ENCODE measurements around the gene TLX1.

Gene TLX1

GRCh38 chr10:101130984-101131961 lies at the start of gene TLX1:
Gene TLX1 (plus strand): TSS chr10:101131300. CDS start chr10:101131542, 242 bp downstream.
- FAIRE-seq: no peak
- no peak for DNase-seq (ENCODE audit: extremely low spot score, insufficient read length, low read depth)

DNA sequence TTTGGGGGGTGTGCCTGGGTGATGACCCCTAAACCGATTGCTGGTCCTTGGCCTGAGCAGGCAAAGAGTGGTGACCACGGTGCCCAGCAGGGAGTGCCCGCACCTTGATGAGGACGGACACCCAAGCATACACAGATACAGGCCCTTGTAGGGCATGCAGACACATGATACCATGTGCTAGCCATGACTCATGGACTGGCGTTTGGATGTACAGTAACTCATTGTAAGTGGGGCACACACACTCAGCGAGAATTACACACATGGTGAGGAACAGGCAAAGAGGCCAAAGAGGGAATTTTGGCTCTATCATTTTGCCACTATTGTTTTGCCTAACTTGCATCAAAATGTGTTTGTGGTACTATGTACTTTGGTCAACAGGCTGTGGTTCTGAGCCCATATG lies 45.3 kb upstream of the TLX1 start:
- FAIRE-seq: no peak
- DNase-seq (ENCODE audit: extremely low spot score, insufficient read length, low read depth): no peak

DNA sequence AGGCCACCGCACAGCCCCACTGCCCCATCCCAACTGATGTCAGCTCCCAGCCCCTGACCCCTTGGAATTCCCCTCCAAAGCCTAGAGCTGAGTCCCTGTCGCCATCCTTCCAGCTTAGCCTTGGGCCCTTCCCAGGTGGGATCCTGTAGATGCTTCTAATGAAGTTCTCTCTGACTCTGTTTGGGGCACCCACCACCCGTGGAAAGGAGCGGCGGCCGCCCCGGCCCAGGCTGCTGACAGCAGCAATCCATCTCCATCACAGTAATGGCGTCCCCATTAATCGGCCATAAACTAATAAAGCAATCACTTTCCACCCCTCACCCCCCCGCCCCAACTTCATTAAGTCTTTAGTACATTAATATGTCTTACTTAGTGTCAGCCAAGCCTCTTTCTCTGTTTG lies 43.7 kb upstream of the TLX1 start:
- FAIRE-seq (no peak), DNase-seq (ENCODE audit: extremely low spot score, insufficient read length, low read depth) (no peak)

- FAIRE-seq: no peak
These were observed 43.1 kb upstream of the TLX1 start for GRCh38 chr10:101087965-101088364.

DNA sequence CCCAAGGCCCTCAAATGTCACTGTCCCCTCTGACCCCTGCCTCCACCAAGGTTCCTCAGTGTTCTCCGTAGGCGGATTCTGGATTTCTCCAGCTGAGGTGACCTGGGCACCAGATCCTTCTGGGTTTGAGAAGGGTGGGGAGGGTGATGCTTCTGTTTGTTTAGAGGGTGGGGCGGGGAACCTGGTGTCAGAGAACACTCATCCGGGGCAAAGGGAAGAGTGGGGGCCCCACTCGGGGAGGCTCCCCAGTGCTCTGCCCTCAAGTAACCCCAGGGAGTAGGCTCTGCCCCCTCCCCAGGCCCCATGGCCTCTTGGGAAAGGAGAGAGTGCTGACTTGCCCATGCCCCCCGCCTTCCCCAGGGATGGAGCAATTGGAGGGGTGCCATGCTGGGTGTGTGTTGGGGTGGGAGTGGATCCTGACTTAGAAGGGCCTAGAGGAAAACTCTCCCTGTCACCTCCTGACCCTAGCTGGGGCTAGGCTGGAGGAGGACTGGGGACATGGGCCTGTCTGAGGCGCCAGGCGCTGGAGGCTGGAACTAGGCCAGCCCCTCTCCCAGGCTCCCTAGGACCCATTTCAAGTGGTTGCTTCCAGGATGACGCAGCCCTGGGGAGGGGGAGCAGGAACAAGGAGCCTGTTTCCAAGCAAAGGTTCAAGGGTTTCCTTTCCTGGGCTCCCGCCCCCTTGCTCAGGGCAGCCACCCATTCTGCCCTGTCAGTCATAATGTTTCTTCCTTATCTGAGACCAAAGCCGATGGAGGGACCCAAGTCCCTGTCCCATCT lies 41.4 kb upstream of the TLX1 start:
- FAIRE-seq (no peak), DNase-seq (ENCODE audit: extremely low spot score, insufficient read length, low read depth) (no peak)

More at GRCh38 chr10:101087965-101088364, 43.1 kb upstream of the TLX1 start:
- DNase-seq (ENCODE audit: extremely low spot score, insufficient read length, low read depth): no peak

DNA sequence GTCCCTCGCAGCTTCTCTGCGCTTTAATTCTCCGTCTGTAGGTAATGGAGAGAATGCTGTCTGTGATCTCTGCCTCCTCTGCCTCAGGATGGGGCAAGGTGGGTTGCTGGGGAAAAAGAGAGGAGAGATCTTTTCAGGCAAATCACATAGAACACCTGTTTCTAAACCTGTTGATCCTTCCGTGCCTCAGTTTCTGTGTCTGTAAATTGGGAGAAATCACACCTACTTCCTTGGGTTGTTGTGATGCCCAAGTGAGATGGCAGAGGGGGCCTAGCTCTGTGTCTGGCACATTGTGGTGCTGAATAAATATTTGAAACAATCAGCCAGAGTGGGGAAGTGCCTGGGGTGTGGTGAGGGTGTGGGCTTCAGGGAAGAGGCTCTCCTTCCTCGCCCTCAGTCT lies 40.5 kb upstream of the TLX1 start:
- DNase-seq (ENCODE audit: extremely low spot score, insufficient read length, low read depth) (no peak), FAIRE-seq (no peak)

DNA sequence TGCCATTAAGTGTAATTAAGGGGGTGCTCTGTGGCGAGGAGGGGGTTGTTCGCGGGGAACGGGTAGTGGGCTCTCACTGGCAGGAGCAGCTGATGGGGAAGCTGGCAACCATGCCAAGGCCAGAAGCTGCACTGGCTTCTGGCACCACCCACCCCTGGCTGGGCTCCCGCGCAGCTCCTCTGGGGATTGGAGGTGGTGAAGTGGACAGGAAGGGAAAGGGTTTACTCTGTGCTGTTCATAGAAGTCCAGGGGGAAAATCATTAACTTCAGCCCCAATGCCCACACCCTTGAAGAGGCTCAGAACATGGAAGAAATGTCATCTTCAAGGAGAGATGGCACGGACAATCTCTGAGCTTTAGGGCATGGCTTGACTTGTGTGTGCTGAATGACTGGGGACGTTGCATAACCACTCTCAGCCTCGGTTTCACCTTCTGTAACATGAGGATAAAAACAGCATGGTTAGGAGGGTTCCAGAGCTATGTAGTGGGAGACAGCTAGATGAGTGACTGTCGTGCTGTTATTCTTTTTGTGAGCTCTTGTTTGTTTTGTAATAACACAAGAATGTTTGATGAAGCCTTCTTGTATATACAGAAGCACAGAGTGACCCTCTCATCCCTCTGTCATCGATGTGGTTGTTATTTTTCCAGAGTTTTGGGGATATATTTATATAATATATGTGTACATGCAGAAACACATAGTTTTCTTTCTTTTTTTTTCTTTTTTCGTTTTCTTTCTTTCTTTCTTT lies 39.4 kb upstream of the TLX1 start:
- DNase-seq (ENCODE audit: extremely low spot score, insufficient read length, low read depth): no peak
- FAIRE-seq: no peak

- FAIRE-seq: no peak
- no peak for DNase-seq (ENCODE audit: extremely low spot score, insufficient read length, low read depth)
These were observed 38.2 kb upstream of the TLX1 start for GRCh38 chr10:101092881-101093354.

DNA sequence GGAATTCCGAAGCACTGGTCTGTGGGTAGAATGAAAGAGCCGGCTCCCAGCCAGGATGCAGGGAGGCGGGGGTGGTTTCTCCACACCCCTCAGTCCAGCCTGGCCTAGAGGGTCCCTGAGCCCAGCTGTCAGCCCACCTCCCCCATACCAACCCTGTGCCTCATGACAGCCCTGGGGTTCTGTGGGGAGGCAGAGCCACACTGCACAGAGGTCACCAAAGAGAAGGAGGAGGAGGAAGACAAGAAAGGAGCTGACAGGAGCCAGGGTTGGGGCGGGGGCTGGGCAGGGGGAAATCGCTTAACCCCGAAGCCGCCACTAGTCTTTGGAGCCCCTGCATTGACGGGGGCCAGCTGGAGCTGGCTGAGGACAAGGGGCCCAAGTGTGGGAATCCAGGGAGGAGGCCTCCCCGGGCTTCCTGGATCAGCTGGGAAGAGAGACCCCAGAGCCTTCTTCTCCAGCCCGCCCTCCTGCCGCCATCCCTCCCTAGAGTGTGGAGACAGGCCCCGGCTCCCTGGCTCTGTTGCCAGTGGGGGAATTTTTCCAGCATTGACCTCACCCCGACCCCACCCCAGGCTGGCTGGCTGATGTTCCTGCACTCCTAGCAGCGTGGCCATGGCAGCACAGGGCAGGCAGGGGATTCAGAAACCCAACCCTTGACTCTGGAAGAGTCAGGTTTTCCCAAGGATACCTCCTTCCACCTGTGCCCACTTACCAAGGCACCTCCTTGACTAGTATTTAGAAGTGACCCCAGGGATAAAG lies 36.8 kb upstream of the TLX1 start:
- FAIRE-seq (no peak), DNase-seq (ENCODE audit: extremely low spot score, insufficient read length, low read depth) (no peak)

- DNase-seq (ENCODE audit: extremely low spot score, insufficient read length, low read depth): no peak
- FAIRE-seq: no peak
These were observed 36.1 kb upstream of the TLX1 start for GRCh38 chr10:101095004-101095403.

GRCh38 chr10:101095550-101096213 lies 35.4 kb upstream of the TLX1 start:
- DNase-seq (ENCODE audit: extremely low spot score, insufficient read length, low read depth) (peak; percentile 70), FAIRE-seq (peak; percentile 97)

- DNase-seq (ENCODE audit: extremely low spot score, insufficient read length, low read depth) (no peak), FAIRE-seq (no peak)
These were observed 34.7 kb upstream of the TLX1 start for GRCh38 chr10:101096378-101096777.

DNA sequence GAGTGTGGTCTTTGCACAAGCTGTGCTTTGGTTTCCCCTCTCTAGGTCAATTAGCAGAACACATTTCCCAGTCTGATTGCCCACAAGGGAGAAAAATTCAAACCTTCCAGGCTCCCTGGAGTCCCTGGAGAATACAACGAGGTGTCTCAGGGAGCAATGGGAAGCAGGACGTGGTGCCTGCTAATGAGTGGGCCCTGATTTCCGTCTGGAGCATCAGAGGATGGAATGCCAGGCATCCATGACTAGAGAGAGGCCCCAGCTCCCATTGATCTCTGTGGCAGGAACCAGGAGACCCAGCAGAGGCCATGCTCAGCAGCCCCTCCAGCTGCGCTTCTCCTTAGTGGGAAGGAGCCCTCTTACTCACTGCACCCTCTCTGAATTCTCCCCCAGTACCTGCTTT lies 33.2 kb upstream of the TLX1 start:
- DNase-seq (ENCODE audit: extremely low spot score, insufficient read length, low read depth): no peak

DNA sequence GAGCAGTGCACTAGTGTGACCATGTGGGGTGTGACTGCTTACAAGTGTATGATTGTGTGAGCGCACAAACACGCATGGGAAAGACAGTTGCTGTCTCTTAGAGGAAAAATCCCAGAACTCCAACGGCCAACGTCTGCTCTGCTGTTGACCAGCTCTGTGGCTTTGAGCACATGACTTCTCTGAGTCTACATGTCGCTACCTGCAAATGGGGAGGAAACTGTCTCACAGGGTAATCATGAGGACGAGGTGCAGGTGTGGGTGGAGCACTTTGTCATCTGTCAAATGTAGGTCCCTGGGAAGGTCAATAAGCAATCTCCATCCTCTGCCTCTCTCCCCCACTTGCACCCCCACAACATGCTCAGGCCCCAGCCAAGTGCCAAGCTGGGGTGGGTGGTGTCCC lies 31.2 kb upstream of the TLX1 start:
- no peak for FAIRE-seq
- DNase-seq (ENCODE audit: extremely low spot score, insufficient read length, low read depth): no peak

More for the DNA sequence above, 33.2 kb upstream of the TLX1 start:
- FAIRE-seq: no peak

GRCh38 chr10:101101372-101101881 lies 29.7 kb upstream of the TLX1 start:
- DNase-seq (ENCODE audit: extremely low spot score, insufficient read length, low read depth): no peak

GRCh38 chr10:101103430-101103829 lies 27.7 kb upstream of the TLX1 start:
- DNase-seq (ENCODE audit: extremely low spot score, insufficient read length, low read depth) (no peak), FAIRE-seq (no peak)

More at GRCh38 chr10:101101372-101101881, 29.7 kb upstream of the TLX1 start:
- FAIRE-seq: no peak

DNA sequence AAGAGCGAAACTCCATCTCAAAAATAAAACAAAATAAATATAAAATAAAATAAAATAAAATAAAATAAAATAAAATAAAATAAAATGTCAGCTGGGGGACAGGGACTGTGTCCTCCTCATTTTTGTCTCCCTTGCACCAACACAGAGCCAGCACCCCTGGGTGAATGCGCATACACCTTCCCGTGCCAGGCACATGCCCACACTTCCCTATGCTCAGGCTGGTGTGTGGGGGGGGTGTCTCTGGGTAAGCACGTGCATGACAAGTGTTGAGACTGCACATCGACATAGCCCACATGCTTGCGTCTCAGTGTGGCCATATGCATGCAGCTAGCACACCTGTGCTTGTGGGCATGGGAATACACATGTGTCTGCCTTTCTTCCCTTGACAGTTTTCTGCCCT lies 24.7 kb upstream of the TLX1 start:
- no peak for DNase-seq (ENCODE audit: extremely low spot score, insufficient read length, low read depth)
- FAIRE-seq: no peak

DNA sequence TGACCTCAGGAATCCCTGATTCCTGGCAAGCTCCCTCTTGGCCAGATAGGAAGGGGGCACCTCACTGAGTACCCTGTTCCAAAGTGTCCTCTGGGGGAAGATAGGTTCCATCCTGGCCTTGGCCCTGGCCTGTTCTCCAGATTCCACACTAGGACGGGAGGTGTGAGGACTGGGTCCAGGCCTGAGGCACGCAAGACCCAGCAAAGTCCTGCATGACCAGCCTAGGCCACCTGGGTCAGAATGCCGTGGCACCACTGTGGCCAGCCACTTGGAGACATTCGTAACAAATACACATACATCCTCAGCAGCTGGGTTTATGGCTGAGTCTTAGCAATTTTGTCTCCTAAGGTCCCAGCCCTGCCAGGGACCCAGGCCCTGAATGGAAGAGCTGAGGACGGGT lies 23.3 kb upstream of the TLX1 start:
- FAIRE-seq (no peak), DNase-seq (ENCODE audit: extremely low spot score, insufficient read length, low read depth) (no peak)

Data from GM18507 (cell line).